GM18867 (cell line): ENCODE results near the gene ZNF521.
"Not testable (repeated sequence)": the region's sequence is repeated elsewhere in the genome, so short reads cannot be mapped to it uniquely, and the experiment has no call there.

Experiments used
- ATAC-seq: cut with Tn5 transposase; IDR thresholded peaks from one replicate; pipeline ENCODE4 v1.9.1; 2021; ENCODE audit warnings: mild to moderate bottlenecking, moderate library complexity; ENCODE audit not compliant: unreplicated experiment

The ZNF521 gene

DNA sequence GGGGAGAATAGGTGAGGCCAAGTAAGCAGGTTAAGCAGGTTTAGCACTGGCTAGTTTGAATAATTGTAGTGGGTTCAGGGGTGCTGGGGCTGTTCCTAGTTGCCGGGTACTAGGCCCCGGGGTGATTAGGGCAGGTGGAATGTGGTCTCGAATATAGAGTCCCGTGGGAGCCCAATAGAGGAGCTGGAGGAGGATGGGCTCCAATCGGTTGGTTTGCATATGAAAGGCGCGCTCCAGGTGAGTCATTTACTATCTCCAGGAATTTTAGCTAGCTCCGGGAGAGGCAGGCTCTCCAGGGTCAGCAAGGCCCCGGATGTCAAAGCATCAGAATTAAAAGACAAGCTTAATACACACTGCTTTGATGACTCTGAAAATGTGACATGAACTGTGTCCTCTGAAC is 304.0 kb downstream of the ZNF521 start:
- ATAC-seq = no peak

DNA sequence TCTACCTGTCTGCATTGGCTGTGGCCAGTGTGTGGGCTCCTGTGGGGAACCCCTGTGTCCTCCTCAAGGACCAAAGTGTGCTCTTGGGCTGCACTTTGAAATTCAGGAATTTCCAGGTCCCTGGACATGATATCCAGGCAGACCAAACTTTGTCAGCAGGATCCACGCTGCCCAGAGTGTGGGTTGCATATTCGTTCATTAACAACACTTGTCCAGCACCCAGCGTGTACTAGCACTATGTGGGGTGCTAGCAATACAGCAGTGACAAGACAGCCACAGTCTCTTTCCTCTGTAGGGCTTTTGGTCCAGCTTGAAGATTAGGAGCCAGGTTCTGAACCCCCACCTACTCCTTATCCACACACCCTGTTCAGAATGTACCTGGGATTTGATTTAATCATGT is 304.5 kb downstream of the ZNF521 start:
- ATAC-seq = no peak

DNA sequence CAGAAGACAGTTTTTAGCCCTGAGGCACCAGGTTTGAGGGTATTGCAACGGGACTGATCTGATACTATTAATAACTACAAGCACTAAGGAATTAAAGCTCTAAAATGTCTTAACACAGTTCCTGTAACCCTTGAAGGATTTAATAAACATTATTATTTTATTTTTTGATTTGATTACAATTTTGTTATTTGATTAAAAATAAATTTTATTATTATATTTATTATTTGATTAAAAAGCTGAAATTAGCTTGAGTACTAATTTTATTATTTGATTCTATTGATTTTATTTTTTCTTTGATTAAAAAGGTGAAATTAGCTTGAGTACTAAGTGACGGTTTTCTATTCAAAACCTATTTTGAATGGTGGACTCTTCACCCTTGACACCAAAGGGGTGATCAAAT is 307.3 kb downstream of the ZNF521 start:
- ATAC-seq = no peak

DNA sequence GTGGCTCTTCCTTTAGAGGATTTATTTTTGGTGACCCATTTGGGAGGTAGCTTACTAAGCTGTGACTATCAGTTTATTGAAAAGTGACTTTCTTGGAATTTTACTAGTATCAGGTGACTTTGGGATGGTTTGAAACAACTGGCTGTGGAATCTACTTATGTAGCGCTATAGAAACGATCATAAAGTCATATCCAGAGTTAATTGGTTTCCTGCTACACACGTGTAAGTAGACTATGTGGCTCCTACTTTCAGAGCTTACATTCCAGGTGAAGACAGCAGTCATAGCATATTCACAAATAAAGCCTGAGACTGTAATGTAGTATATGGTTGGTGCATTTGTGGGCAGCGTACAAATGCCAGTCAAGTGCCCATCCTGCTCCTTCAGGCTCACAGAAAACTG is 308.9 kb downstream of the ZNF521 start:
- no peak for ATAC-seq

DNA sequence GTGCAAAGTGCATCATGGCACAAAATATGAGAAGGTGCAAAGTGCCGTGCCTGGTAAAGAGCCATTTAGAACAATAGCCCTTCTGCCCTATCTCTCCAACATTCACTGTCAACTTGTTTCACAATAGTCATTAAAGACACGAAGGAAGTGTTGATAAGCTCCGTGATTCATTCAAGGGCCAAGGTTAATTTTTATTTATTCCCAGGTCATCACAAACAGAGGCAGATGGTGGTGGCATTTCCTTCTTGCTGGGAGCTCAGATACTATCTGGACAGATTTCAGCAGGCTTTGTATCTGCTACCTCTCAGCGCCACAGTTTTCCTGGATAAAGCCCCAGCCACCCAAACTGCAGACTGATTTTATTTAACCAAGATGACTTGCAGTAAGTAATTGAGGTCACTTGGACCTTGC is 309.3 kb downstream of the ZNF521 start:
- ATAC-seq = no peak

DNA sequence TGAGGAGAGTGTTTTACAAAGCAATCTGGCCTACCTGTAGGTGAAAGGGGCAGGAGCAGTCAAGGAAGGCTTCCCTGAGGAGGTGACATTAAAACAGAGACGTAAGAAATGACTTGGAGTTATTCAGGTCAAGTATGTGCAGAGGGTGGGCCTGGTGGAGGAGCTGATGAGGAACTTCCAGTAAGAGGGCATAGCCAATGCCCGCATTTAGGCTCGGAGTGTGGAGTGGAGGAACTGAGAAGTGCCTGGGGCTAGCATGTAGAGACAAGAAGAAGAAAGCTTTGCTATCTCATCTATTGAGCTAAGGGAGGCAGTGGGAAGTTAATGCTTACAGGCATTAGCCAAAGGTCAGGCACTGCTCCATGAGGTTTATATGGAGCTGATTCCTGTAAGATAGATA is 312.2 kb downstream of the ZNF521 start:
- no peak for ATAC-seq

DNA sequence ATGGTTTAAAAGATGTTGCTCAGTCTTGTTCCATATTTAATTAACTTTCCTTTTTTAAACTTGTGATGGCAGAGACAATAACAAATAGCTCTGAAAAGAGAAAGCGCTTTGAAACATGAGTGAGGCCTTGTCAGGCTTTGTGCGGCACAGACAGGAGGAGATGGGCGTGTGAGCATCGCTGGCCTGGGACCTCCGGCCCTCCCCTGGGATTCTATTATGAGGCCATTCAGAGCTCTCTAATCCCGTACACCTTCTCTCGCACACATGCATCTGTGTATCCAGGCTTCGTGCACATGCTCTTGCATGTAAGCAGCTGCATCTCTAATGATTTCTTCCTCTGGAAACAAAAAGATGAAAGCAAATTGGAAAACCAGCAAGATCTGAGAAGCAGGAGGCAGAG is 313.7 kb downstream of the ZNF521 start:
- no peak for ATAC-seq

DNA sequence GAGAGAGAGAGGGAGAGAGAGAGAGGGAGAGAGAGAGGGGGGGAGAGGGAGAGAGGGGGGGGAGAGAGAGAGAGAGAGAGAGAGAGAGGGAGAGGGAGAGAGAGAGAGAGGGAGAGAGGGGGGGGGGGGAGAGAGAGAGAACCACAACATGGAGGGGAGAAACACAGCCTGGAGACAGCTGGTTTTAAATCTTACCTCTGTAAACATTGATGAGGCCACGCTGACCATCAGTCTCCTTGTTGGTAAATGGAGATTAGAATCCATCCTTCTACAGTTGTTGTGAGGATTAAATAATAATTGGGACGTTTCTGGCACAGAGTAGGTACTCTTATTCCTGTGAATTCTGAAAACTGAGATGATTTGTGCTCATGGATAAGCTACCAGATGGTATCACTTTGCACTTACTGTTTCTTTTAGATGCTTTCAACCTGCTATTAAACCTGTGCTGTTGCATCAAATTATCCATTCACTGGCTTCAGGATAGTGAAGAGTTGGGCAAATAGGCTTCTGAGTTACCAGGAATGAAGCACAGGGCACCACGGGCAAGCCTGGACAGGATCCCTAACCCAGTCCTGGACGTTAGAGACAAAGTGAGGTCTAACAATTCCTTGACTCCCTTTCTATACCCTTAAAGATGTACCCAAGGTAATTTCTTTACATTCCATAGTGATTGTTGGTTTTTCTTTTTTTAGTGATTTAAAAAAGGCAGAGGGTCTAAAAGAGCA is 318.1 kb downstream of the ZNF521 start:
- ATAC-seq = no peak

DNA sequence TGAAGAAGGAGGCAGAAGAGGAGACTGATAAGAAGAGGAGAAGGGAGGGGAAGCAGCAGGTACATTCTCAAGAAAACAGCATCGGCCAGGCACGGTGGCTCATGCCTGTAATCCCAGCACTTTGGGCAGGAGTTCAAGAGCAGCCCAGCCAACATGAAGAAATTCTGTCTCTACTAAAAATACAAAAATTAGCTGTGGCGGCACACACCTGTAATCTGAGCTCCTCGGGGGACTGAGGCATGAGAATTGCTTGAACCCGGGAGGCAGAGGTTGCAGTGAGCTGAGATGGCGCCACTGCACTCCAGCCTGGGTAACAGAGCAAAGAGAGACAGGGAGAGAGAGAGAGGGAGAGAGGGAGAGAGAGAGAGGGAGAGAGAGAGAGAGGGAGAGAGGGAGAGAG is 318.8 kb downstream of the ZNF521 start:
- not testable (repeated sequence) for ATAC-seq

DNA sequence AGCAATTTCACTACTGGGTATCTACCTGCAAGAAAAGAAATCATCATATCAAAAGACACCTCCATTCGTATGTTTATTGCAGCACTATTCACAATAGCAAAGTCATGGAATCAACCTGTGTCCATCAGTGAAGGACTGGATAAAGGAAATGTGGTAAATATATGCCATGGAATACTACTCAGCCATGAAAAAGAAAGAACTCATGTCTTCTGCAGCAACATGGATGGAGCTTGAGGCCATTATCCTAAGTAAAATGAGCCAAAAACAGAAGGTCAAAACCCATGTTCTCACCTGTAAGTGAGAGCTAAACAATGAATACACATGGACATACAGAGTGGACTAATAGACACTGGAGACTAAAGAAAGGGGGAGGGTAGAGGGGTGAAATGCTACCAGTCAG is 322.2 kb downstream of the ZNF521 start:
- no peak for ATAC-seq

DNA sequence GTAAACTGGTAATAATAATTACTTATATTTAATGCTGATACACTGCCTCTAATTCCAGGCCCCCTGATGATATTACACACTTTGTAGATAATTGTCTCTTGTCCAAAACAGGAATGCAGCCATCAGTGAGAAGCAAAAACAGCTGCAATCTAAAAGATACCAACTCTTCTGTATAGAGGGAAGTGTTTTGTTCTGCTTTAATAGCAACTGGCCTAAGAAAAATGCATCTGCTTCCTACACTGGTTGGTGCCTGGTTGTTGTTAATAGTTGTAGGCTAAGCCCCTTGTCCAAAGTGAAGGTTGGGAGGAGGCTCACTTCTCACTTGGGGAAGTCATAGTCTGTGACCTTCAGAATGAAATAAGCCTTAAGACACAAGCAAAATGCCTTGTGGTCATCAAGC is 332.0 kb downstream of the ZNF521 start:
- ATAC-seq = no peak

DNA sequence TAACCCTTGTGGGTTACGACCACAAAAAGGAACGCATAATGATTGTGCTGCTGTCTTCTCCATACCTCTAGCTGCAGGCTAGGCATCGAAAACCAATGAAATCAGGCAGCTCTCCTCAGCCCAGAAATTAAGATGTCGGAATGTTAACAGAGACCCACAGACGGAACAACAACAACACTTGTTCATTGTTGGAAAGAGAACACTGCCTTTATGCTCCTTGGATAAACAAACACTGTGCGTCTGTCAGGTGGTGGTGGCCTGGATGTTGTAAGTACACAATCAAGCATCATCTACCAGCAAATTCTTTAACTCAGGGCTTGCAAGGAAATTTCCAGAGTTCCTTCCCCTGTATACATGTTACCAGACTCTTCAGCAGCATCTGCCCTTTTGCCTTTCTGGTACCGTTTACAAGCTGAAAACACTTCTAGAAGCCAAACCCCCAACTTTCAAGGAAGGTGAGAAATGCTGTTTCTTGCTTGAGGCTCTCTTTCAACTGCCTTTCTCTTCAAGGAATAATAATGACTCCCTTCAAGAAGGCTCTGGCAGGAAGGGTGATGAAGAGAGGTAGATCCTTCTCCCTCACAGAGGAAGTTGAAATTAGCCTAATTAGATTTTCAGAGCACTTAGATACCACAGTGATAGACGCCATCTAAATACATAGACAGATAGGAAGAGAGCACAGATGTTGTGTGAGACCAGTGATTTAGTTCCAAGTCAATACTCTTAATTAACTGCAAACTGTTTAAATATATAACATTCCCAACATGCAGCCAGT is 332.7 kb downstream of the ZNF521 start:
- no peak for ATAC-seq

DNA sequence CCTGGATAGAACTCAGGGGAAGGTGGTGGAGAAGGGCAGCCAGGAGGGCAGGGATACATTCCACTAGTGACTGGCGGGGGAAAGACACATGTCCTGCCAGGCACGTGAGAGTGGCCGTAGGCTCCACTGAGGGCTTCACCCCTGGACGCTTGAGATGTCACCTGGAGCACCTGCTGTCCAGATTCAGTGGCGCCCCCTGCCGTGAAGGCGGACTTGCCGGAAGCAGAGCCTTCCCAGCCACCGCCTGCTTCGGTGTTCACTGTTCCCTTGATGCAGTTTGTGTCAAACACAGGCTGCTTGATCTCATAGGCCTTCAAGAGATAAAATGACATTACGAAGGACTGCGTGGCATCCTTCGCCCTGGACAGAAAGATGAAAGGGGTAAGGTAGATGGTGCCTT is 335.3 kb downstream of the ZNF521 start:
- no peak for ATAC-seq

DNA sequence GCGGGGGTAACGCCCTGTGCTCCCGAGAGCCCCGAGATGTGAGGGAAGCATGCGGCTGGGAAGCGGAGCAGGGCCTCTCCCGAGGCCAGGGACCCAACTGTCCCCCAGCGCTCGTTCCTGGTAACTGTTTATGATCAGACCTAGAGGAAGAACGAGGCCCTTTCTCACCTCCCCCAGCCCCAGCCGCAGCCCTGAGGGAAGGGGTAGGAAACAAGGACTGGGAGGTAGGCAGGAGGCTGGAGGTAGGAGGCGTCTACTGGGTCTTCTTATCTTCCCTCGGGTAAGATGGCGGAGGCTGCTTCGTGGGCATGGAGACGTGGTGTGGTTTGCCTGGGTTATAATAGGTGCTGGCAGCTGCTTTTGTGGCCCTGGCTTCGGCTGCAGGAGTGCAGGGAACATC is 335.8 kb downstream of the ZNF521 start:
- no peak for ATAC-seq
